SK-N-SH (cell line): Measurements from ENCODE around the gene SLC8A1. TPM values are rescaled to one million over a fixed set of nuclear protein-coding genes. Genes with fewer than 3 reads are reported as not detected.

ENCODE experiments used
- CTCF ChIA-PET: fragments of 300-600, 350-600 bp; formaldehyde crosslinking; extraction: SDS; loops from one replicate; lab custom pipeline; 2021; lab: Yijun Ruan, JAX
- POLR2A ChIA-PET: fragments of 350-600 bp; sonication (Branson Sonifier 250); formaldehyde crosslinking; extraction: SDS; loops from one replicate; lab custom pipeline; 2020; ENCODE audit warnings: antibody characterized with exemption, inconsistent platforms; lab: Yijun Ruan, JAX
- DNase-seq: peaks from one replicate; pipeline ENCODE4 v3.0.0; 2012
- H2AFZ ChIP-seq: fragments of 200-600 bp; sonication (generic); 2 replicates; pipeline ENCODE4 v1.8.1; 2016; ENCODE audit warnings: antibody characterized with exemption, mild to moderate bottlenecking, low read depth
- H3F3A ChIP-seq: fragments of 200-600 bp; sonication (generic); replicated peaks from 2 replicates; pipeline ENCODE3; 2016; ENCODE audit warnings: antibody characterized with exemption, mild to moderate bottlenecking; ENCODE audit not compliant: insufficient read depth
- H3K27ac ChIP-seq, 2 experiments: fragments of 200-500 bp in 1 of 2; fragments of 200-600 bp in 1 of 2; sonication (Bioruptor generic) in 1 of 2; sonication (generic), shearing (Covaris generic) in 1 of 2; 2 replicates each; pipeline versions ENCODE4 v1.5.1 to v1.6.1; 2014 to 2016; ENCODE audit warnings: low read depth in 2 of 2, inconsistent platforms in 1 of 2, low read length in 1 of 2, mild to moderate bottlenecking in 1 of 2, mixed read lengths in 1 of 2
- H3K27me3 ChIP-seq: fragments of 200-600 bp; sonication (generic), shearing (Covaris generic); 2 replicates; pipeline ENCODE4 v1.6.1; 2016; ENCODE audit warnings: mixed run types; ENCODE audit not compliant: insufficient read depth
- H3K36me3 ChIP-seq, 2 experiments: fragments of 200-500 bp in 1 of 2; fragments of 200-600 bp in 1 of 2; sonication (Bioruptor generic) in 1 of 2; sonication (generic) in 1 of 2; replicated peaks in 1 of 2; 2 replicates each; pipeline versions ENCODE3 to v1.5.1; 2014 to 2016; ENCODE audit warnings: low read length in 1 of 2, mild to moderate bottlenecking in 1 of 2; ENCODE audit not compliant: insufficient read depth in 2 of 2, control insufficient read depth in 1 of 2
- H3K4me1 ChIP-seq, 2 experiments: fragments of 200-500 bp in 1 of 2; fragments of 200-600 bp in 1 of 2; sonication (Bioruptor generic) in 1 of 2; sonication (generic), shearing (Covaris generic) in 1 of 2; 2 replicates each; pipeline versions ENCODE4 v1.5.1 to v1.6.1; 2014 to 2016; ENCODE audit warnings: low read depth in 1 of 2, low read length in 1 of 2, mixed run types in 1 of 2; ENCODE audit not compliant: insufficient read depth in 2 of 2, control insufficient read depth in 1 of 2
- H3K4me2 ChIP-seq: fragments of 200-600 bp; sonication (generic), shearing (Covaris generic); 2 replicates; pipeline ENCODE4 v1.6.1; 2017; ENCODE audit warnings: mixed run types
- H3K4me3 ChIP-seq, 2 experiments: fragments of 200-500 bp in 1 of 2; fragments of 200-600 bp in 1 of 2; sonication (Bioruptor generic) in 1 of 2; sonication (generic), shearing (Covaris generic) in 1 of 2; 2 replicates each; pipeline versions ENCODE4 v1.5.1 to v1.8.1; 2014 to 2016; ENCODE audit warnings: low read depth in 2 of 2, inconsistent platforms in 1 of 2, low read length in 1 of 2, mild to moderate bottlenecking in 1 of 2, mixed read lengths in 1 of 2, moderate library complexity in 1 of 2
- H3K79me2 ChIP-seq: fragments of 200-600 bp; sonication (generic); 2 replicates; pipeline ENCODE4 v1.8.1; 2017; ENCODE audit warnings: mild to moderate bottlenecking; ENCODE audit not compliant: insufficient read depth
- H3K9ac ChIP-seq: fragments of 200-600 bp; sonication (generic); 2 replicates; pipeline ENCODE4 v1.6.1; 2017; ENCODE audit warnings: mixed run types
- H3K9me2 ChIP-seq: fragments of 200-600 bp; sonication (generic); 2 replicates; pipeline ENCODE4 v1.6.1; 2017; ENCODE audit warnings: mixed run types
- H3K9me3 ChIP-seq: fragments of 200-600 bp; sonication (generic); 2 replicates; pipeline ENCODE4 v1.6.1; 2017; ENCODE audit warnings: mixed run types, mild to moderate bottlenecking, moderate library complexity
- H4K20me1 ChIP-seq: fragments of 200-600 bp; sonication (generic); 2 replicates; pipeline ENCODE4 v1.6.1; 2017; ENCODE audit warnings: mild to moderate bottlenecking, mixed run types; ENCODE audit not compliant: insufficient read depth
- MEF2A ChIP-seq: IDR thresholded peaks from 2 replicates; pipeline ENCODE4 v1.4.0; 2012; ENCODE audit warnings: low read depth, borderline replicate concordance
- NFIC ChIP-seq: IDR thresholded peaks from 2 replicates; pipeline ENCODE4 v1.4.0; 2012; ENCODE audit warnings: borderline replicate concordance
- POLR2AphosphoS5 ChIP-seq: IDR thresholded peaks from 2 replicates; pipeline ENCODE4 v1.6.1; 2012; ENCODE audit warnings: low read depth, low read length
- TCF12 ChIP-seq: IDR thresholded peaks from 2 replicates; pipeline ENCODE4 v1.4.0; 2012
- USF1 ChIP-seq: IDR thresholded peaks from 2 replicates; pipeline ENCODE4 v1.4.0; 2012; ENCODE audit warnings: low read depth, borderline replicate concordance
- WGBS: methylation state at CpG from one replicate; pipeline ENCODE4 v1.1.6; 2017; ENCODE audit warnings: low lambda C conversion rate; 5-methylcytosine and 5-hydroxymethylcytosine counted together
- polyA plus RNA-seq, 3 experiments: library from polyadenylated mRNA; depleted of rRNA; stranded (reverse); fragments of >200 nt; gene quantifications; 2 replicates each; pipeline ENCODE4 v1.2.3, GENCODE V29; 2012
- TF ChIP-seq, protein P1 (sequence below): IDR thresholded peaks from 2 replicates; pipeline ENCODE4; 2012
- TF ChIP-seq, protein P2 (sequence below): fragments of 150-350 bp; IDR thresholded peaks from 2 replicates; pipeline ENCODE4 v1.6.1; 2016; ENCODE audit warnings: mild to moderate bottlenecking, low read depth, low read length

Gene SLC8A1
- polyA plus RNA-seq, 1 of the 3 experiments (the other 2 are of a cell fraction): 3.2 TPM

DNA sequence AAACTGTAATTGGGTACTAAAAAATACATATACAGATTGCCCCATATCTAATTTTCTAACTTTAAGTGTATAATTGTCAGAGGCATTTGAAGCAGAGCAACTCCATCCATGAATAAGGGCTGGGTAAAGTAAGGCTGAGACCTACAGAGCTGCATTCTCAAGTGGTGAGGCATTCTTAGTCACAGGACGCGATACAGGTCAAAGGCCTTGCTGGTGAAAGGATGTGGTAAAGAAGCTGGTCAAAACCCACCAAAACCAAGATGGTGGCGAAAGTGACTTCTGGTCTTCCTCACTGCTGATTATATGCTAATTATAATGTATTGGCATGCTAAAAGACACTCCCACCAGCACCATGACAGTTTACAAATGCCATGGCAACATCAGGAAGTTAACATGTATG, 50.0 kb downstream of the SLC8A1 start (continued):
- TF ChIP-seq, protein P1, sequence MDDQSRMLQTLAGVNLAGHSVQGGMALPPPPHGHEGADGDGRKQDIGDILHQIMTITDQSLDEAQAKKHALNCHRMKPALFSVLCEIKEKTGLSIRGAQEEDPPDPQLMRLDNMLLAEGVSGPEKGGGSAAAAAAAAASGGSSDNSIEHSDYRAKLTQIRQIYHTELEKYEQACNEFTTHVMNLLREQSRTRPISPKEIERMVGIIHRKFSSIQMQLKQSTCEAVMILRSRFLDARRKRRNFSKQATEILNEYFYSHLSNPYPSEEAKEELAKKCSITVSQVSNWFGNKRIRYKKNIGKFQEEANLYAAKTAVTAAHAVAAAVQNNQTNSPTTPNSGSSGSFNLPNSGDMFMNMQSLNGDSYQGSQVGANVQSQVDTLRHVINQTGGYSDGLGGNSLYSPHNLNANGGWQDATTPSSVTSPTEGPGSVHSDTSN: peak; percentile 45; the same call in 1 of the 2 replicates
- TF ChIP-seq TCF12: peak; percentile 77

DNA sequence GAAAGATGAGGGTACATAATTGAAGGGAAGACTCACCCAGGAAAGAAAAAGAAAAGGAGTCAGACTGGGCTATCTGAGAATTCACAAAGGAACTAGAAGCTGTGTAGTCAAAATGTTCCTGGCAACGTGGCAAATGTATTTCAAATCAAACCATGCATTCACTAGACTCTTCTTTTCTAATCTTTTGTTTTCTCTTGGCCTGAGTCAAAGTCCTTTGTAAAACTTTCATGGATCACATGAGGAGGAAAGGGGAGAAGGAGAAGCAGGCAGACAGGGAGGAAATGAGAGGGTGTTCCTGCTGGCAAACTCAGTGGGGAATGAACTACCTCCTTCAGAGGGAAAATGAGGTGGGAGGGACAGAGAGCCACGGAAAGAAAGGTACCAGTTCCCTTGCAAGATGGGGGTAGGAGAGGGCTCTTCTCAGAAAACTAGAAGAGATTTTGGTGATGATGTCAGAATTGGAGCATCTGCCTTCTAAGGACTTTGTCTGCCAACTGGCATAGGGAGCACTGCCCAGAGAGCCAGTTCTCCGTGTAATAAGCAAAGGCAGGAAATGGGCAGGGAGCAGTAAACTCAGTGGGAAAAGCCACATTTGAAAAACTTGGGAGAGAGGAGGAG, 51.4 kb downstream of the SLC8A1 start:
- Histone ChIP-seq H2AFZ (0 out of 2 replicates have a peak overlapping the region, but pooled peaks have one; percentile 2), H3K27ac (peak overlapping the region in 1 of 2 experiments; percentile 60; a peak in 2 of 4 replicates), H3F3A (peaks cover 20% of the 10 kb centered on the region), H3K9me2 (no peaks in the 10 kb centered on the region), H3K4me1 (peaks cover 5 to 29% of the 10 kb centered on the region in 2 experiments), H3K27me3 (no peaks in the 10 kb centered on the region), H4K20me1 (no peaks in the 10 kb centered on the region), H3K9me3 (no peaks in the 10 kb centered on the region), H3K4me2 (peak overlapping the region; percentile 15; the same call in 1 of the 2 replicates), H3K4me3 (no peak overlapping the region), H3K36me3 (no peaks in the 10 kb centered on the region), H3K9ac (peak overlapping the region; percentile 16; the same call in 1 of the 2 replicates), H3K79me2 (no peaks in the 10 kb centered on the region; the same call in 1 of the 2 replicates)
- POLR2A ChIA-PET: no interaction called here
- CTCF ChIA-PET: interaction anchor here (0.6 kb wide), 1 partner anchor 487 kb away, joined by 4 read pairs; no protein-coding TSS in a partner anchor
- TF ChIP-seq TCF12 (peak; percentile 29), NFIC (peak; percentile 47; the same call in 1 of the 2 replicates), USF1 (no peak)
- TF ChIP-seq, protein P2, sequence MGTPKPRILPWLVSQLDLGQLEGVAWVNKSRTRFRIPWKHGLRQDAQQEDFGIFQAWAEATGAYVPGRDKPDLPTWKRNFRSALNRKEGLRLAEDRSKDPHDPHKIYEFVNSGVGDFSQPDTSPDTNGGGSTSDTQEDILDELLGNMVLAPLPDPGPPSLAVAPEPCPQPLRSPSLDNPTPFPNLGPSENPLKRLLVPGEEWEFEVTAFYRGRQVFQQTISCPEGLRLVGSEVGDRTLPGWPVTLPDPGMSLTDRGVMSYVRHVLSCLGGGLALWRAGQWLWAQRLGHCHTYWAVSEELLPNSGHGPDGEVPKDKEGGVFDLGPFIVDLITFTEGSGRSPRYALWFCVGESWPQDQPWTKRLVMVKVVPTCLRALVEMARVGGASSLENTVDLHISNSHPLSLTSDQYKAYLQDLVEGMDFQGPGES: no peak
- 53% methylated on average over 3 of the region's 3 CpGs for WGBS
- no peak for DNase-seq

GRCh38 chr2:40397765-40398164, 54.1 kb downstream of the SLC8A1 start:
- Histone ChIP-seq H3K27me3 (no peaks in the 10 kb centered on the region), H3K9ac (no peak overlapping the region), H3K36me3 (no peaks in the 10 kb centered on the region), H2AFZ (no peak overlapping the region), H3K27ac (no peak overlapping the region), H3K9me2 (no peaks in the 10 kb centered on the region), H3K4me3 (no peak overlapping the region), H3F3A (no peaks in the 10 kb centered on the region), H3K4me1 (peaks cover 8 to 24% of the 10 kb centered on the region in 2 experiments), H4K20me1 (no peaks in the 10 kb centered on the region), H3K9me3 (no peaks in the 10 kb centered on the region), H3K79me2 (no peaks in the 10 kb centered on the region; the same call in 1 of the 2 replicates), H3K4me2 (no peak overlapping the region)
- no peak for DNase-seq
- ChIA-PET POLR2A (no interaction called here), CTCF (interaction anchor here (1.4 kb wide), 1 partner anchor 12 kb away, joined by 5 read pairs; no protein-coding TSS in a partner anchor)
- TF ChIP-seq, protein P1: no peak
- TF ChIP-seq MEF2A (no peak), POLR2AphosphoS5 (no peak)
- WGBS: 100% methylated on average over 1 of the region's 1 CpG
